ENCODE data around the gene CDK6.

DNA sequence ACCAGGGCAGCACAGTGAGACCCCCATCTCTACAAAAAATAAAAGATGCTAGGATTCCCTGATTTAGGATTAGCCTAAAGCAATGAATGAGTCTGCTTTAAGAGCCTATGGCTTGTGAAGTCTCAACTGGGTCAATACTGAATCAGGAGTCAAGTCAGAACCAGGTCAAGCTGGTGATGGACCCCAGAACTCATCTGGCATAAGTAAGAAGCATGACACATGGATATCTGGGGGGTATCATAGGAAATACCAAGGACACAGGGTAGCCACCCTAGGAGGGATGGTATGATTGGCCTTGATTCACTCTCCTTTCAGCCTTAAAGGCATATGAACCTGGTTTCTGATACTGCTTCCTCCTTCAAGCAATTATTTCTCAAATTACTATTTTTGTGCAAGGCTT is 167.8 kb downstream of the CDK6 start:
- TF ChIP-seq CTCF (IDR thresholded peaks at IDR 0.05) (no peak), POLR2AphosphoS5 (IDR thresholded peaks at IDR 0.05) (no peak)

Data from prostate gland (tissue), 2 donors.